NCI-H446 (cell line): ENCODE measurements around the gene BACE2.
"Not testable (repeated sequence)": the region's sequence is repeated elsewhere in the genome, so short reads cannot be mapped to it uniquely, and the experiment has no call there.

Experiments
- DNase-seq, 2 experiments: peaks; one replicate each; lab custom pipeline; 2025; lab: John Stamatoyannopoulos, UW

The BACE2 gene

DNA sequence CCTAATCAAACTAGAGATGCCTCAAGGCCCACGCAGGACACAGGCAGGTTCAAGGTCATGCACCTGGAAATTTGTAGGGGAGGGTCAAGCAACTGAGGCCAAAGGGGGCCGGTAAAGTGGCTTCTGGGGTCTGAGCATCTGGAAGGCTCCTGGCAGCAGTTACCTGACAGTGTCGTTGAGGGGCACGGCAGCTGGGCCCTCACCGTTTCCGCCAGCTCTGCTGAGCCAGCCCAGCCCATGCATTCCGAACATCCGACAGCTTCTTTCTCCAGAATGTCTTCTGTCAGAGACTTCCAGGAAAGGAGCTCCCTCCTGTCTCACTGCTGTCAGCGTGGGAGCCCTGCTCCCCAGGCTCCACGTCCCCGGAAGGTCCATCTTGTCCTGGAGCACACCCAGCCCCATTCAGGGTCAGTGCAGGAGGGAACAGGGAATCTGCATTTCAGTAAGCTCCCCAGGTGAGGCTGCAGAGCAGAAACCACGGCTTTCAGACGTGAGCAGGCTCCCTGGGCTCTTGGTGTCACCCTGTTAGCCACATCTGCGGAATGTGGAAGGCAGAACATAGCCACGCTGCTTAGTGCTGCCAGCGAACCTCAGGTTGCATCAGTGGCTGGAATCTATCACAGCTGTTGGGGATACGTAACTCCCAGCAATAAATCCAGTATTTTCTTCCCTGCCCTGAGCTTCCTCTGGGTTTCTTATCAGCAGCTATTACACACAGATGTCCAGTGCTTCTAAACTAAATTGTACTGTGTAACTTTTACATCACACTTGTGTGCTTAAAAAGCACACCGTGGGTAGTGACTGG, 112.4 kb downstream of the BACE2 start:
- no peak for DNase-seq

GRCh38 chr21:41282412-41282811, 114.5 kb downstream of the BACE2 start:
- DNase-seq = no peak

GRCh38 chr21:41283211-41283818, 115.4 kb downstream of the BACE2 start:
- peak; percentile 14 to 54 for DNase-seq

DNA sequence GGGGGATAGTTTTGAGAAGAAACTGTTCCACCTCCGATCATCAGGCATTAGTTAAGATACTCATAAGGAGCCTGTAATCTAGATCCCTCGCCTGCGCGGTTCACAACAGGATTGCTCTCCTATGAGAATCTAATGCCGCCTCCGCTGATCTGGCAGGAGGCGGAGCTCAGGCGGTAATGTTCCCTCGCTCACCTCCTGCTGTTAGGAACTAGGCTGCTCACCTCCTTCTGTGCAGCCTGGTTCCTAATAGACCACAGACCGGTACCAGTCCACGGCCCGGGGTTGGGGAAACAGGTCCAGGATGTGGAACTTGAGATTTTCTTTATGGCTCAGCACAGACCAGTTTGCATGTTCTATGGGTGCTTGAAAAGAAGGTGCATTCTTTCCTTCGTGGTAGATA, 121.5 kb downstream of the BACE2 start:
- no peak for DNase-seq

- DNase-seq = no peak
Measured at GRCh38 chr21:41290106-41290799, 122.3 kb downstream of the BACE2 start.

DNA sequence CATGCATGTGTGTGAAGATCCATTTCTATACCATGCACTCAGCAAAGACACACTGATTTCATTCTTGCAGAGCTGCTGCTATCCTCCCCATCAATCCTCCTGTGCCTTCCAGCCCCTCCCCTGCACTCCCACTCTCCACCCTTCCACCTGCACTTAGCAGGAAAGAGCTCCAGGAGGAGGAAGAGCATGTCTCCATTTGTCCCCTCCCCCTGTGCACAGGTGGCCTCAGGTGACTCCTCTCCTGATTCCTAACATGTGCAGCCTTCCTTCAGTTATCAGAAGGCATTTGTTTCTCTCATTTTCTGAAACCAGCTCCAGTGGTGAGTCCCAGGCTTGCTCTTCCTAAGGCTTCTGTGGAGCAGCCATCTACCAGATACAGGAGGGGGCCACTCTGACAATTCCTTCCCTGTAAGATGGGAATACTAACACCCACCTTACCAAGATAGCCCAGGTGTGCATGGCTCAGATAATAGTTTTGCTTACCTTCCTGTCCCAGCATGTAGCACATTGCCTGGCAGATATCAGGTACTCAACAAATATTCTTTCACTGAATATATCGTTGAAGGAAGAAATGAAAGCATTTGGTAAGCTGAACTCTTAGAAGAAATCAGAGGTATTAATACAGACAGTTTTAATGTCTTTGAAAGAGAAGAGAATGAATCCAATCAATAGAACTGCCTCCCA, 126.7 kb downstream of the BACE2 start:
- no peak for DNase-seq

GRCh38 chr21:41295721-41296254, 127.8 kb downstream of the BACE2 start:
- no peak for DNase-seq

GRCh38 chr21:41302976-41303375, 135.0 kb downstream of the BACE2 start:
- no peak for DNase-seq

GRCh38 chr21:41304068-41304720, 136.2 kb downstream of the BACE2 start:
- no peak for DNase-seq

- no peak for DNase-seq
Measured at GRCh38 chr21:41307219-41307618, 139.3 kb downstream of the BACE2 start.

- DNase-seq = not testable (repeated sequence)
Measured at GRCh38 chr21:41313285-41314164, 145.6 kb downstream of the BACE2 start.

DNA sequence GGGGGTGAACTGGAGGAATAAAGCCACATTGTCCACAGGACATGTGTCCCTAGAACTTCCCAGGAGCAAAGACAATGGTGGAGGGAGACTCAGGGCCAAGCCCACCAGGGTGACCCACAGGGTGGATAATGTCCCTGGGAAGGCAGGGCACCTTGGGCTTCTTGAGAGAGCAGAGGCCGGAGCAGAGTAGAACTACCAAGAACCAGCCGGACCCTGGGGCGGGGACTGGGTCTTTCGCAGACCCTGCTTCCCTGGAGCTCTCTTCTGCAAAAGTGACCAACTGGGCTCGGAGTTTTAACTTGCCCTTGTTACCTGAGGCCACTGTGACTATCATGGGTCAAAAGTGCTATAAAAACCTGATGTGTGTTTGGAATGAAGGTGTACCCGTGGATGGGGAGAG, 147.8 kb downstream of the BACE2 start:
- DNase-seq = no peak

DNA sequence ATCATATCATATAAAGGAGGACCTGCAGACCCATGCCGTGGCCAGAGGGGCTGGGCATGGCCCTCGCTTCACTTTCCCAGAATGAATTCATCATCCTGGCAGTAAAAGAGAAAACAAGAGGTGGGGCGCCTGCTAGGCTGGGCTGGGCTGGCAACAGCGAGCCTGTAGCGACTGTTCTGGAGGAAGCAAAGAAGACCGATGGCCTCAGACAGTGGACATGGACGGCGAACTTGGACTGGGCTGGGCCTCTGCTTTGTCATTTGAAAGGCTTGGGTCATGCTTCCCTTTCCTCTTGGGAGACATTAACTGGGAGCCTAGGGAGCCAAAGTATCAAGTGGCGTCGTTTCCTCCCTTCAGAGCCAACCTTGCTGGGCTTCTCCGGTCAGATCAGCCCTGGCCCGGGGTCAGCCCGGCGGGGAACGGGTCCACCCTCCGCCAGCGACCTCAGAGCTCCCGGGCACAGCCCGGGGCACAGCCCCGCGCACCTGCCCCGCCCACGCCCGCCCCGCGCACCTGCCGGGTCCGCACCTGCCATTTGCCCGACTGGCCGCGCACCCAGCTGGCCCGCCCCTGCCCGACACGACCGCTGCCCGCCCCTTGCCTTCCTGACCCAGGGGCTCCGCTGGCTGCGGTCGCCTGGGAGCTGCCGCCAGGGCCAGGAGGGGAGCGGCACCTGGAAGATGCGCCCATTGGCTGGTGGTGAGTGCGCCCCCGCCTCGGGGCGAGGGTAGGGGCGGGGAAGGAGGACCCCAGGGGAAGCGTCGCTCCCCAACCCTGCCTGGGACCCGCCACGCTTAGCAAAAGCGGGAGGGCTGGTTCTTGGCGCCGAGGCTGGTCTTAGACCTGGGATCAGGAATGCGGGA, 148.5 kb downstream of the BACE2 start, which contains the start of gene FAM3B:
Gene FAM3B (plus strand): TSS at position 602 of the 863 bp plus-strand sequence. CDS start 79 bp downstream, at position 681.
- DNase-seq = no peak

GRCh38 chr21:41317063-41317392, 149.1 kb downstream of the BACE2 start:
- DNase-seq = no peak

- DNase-seq = no peak
Measured at GRCh38 chr21:41317458-41317857, 149.5 kb downstream of the BACE2 start.

DNA sequence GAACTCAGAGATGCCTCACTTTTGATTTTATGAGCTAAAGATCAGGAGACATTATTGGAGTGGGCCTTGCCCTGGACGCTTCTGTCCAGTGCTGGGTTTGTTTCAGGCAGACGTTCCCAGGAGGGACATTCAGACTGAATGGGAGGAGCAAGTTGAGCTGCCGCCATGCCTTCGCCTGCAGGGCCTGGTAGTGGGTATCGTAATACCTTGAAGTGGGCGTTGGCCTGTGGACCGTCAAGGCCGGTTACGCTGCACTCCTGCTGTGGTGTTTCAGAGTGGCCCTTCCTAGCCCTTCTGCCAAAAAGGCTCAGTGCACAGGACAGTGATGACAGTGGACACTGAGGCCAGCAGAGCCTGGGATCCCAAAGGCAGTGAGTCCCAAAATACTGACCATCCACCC, 150.3 kb downstream of the BACE2 start:
- no peak for DNase-seq

GRCh38 chr21:41319273-41319672, 151.3 kb downstream of the BACE2 start:
- no peak for DNase-seq

DNA sequence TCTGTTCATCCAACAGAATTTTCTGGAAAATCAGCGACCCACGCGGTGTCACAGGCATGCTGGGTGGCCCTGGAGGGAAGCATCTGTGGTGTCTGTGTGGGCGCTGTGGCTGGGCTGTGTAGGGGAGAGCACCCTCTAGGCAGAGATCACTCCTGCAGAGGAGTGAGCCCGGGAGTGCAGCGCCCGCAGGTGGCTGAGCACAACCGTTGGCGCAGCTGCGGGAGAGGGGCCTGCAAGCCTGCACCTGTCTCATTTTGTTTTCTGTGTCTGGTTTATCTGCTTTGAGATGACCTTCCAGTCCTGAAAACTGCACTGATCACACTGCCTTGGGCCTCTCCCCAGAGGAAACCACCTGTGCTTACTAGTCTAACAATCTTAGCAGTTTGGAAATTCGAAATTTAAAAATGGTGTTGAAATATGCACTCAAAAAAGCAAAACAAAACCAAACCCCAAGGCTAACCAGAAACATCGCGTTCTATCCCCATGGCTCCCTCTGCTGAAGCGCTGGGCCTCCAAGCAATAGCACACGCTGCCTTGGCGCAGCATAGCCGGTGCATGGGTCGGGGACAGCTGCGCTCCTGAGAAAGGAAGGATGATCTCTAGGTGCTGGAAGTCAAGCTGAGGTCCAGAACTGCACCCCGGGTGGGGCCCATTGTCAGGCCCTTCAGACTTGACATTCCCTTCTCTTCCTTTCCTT, 153.4 kb downstream of the BACE2 start:
- DNase-seq = no peak

GRCh38 chr21:41321908-41322495, 154.0 kb downstream of the BACE2 start:
- no peak for DNase-seq
